Lung (tissue), 12 donors: ENCODE data around the gene CD248. TPM values are rescaled to one million over a fixed set of nuclear protein-coding genes. Genes with fewer than 3 reads are reported as not detected.

Experiments
- ATAC-seq: fragments of 200-7000 bp; cut with Tn5 transposase; one replicate; pipeline ENCODE4 v1.9.1; 2020; ENCODE audit warnings: moderate number of reproducible peaks; ENCODE audit not compliant: insufficient read depth, low FRiP score
- DNase-seq, 3 donors: peaks; one replicate each; pipeline ENCODE4 v3.0.0-alpha.2; 2013 to 2017
- H3K27ac ChIP-seq, 2 donors: one replicate each; pipeline ENCODE4 v1.5.1; 2013; ENCODE audit warnings: mild to moderate bottlenecking in 2 of 2, moderate library complexity in 2 of 2, control low read depth in 1 of 2, inconsistent platforms in 1 of 2, low read depth in 1 of 2, low read length in 1 of 2
- H3K27me3 ChIP-seq, 3 donors: one replicate each; pipeline ENCODE4 v1.5.1; 2013; ENCODE audit warnings: low read length in 2 of 3; ENCODE audit not compliant: control insufficient read depth in 3 of 3, insufficient read depth in 3 of 3
- H3K36me3 ChIP-seq, 4 donors: one replicate each; pipeline ENCODE4 v1.5.1; 2013; ENCODE audit warnings: low read length in 4 of 4, mild to moderate bottlenecking in 1 of 4, moderate library complexity in 1 of 4; ENCODE audit not compliant: control insufficient read depth in 4 of 4, insufficient read depth in 4 of 4
- H3K4me1 ChIP-seq, 5 donors: one replicate each; pipeline ENCODE4 v1.5.1; 2013; ENCODE audit warnings: low read length in 5 of 5, mild to moderate bottlenecking in 2 of 5, moderate library complexity in 1 of 5; ENCODE audit not compliant: control insufficient read depth in 5 of 5, insufficient read depth in 5 of 5
- H3K4me3 ChIP-seq: one replicate; pipeline ENCODE4 v1.5.1; 2013; ENCODE audit warnings: mild to moderate bottlenecking, control low read depth, moderate library complexity
- H3K9ac ChIP-seq, 2 donors: one replicate each; pipeline ENCODE4 v1.5.1; 2013; ENCODE audit warnings: low read length in 2 of 2, control low read depth in 1 of 2; ENCODE audit not compliant: insufficient read depth in 1 of 2
- H3K9me3 ChIP-seq, 4 donors: one replicate each; pipeline ENCODE4 v1.5.1; 2013; ENCODE audit warnings: low read length in 3 of 4, mild to moderate bottlenecking in 1 of 4, moderate library complexity in 1 of 4; ENCODE audit not compliant: control insufficient read depth in 4 of 4, insufficient read depth in 3 of 4
- WGBS, 2 donors: extraction: QIAGEN DNeasy Blood & Tissue Kit; methylation state at CpG; one replicate each; pipeline ENCODE4 v1.1.7; 2013; 5-methylcytosine and 5-hydroxymethylcytosine counted together
- polyA plus RNA-seq, 2 donors: library from polyadenylated mRNA; stranded (reverse); fragments of 200-250 nt; gene quantifications; one replicate each; pipeline ENCODE4 v1.2.1, GENCODE V29; 2013
- total RNA-seq, 2 donors: library from RNA; depleted of rRNA in 1 of 2; stranded (reverse); fragments of >200 nt in 1 of 2; gene quantifications; one replicate each; pipeline ENCODE4 v1.2.1, GENCODE V29; 2014 to 2021
- TF ChIP-seq, protein P1 (sequence below): IDR thresholded peaks from 2 replicates; pipeline ENCODE4 v1.5.1; 2012; ENCODE audit warnings: mild to moderate bottlenecking; ENCODE audit errors: control extremely low read depth, extremely low read depth
- donor health status: control.
- donor health status: control.
- donor health status: Bipolar disorder and iron deficiency.
- donor health status: healthy.
- donor health status: DM: yes; HTN: yes; CAD: no.

Gene CD248
- total and polyA plus RNA-seq, 4 donors: 9.2 to 53.5 (median 23.0) TPM

DNA sequence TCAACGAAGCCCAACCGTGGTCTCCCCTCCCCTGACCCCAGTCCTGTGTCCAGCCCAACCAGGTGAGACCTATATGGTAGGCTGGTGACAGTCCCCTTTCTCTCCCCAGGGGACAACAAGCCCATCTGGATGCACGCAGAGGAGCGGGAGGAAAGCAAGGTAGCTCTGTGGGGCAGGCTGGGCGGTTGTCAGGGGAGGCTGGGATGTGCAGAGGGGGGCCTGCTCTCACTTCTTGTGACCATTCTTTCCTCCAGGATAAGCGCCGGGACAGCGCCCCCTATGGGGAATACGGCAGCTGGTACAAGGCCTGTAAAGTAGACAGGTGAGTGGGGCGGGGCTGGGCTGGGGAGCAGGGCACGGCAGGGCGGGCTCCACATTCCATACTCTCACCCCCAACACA is 51.9 kb downstream of the CD248 start:
- Histone ChIP-seq H3K36me3 (peaks cover 0 to 30% (median 19%) of the 10 kb centered on the region in 4 donors), H3K4me3 (no peak overlapping the region), H3K4me1 (peaks cover 0 to 13% (median 2%) of the 10 kb centered on the region in 5 donors), H3K27me3 (no peaks in the 10 kb centered on the region), H3K27ac (no peak overlapping the region), H3K9me3 (no peaks in the 10 kb centered on the region), H3K9ac (no peak overlapping the region)
- WGBS, 2 donors: 75 to 83% methylated on average over 12 of the region's 12 CpGs
- TF ChIP-seq, protein P1, sequence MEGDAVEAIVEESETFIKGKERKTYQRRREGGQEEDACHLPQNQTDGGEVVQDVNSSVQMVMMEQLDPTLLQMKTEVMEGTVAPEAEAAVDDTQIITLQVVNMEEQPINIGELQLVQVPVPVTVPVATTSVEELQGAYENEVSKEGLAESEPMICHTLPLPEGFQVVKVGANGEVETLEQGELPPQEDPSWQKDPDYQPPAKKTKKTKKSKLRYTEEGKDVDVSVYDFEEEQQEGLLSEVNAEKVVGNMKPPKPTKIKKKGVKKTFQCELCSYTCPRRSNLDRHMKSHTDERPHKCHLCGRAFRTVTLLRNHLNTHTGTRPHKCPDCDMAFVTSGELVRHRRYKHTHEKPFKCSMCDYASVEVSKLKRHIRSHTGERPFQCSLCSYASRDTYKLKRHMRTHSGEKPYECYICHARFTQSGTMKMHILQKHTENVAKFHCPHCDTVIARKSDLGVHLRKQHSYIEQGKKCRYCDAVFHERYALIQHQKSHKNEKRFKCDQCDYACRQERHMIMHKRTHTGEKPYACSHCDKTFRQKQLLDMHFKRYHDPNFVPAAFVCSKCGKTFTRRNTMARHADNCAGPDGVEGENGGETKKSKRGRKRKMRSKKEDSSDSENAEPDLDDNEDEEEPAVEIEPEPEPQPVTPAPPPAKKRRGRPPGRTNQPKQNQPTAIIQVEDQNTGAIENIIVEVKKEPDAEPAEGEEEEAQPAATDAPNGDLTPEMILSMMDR: no peak
- no peak for DNase-seq
- no peak for ATAC-seq

Other genes with a start within 250 kb of the CD248 start
- 10 to 100 TPM; 42.8 to 48.8 TPM for gene PACS1, start 246.8 kb downstream of the CD248 start, total RNA-seq
- gene PACS1, start 246.8 kb downstream of the CD248 start, polyA plus RNA-seq: 10 to 100 TPM; 22.2 to 26.6 TPM
- 10 to 100 TPM in 1 of 2 donors, 1 to 10 TPM in 1; 8.5 to 30.8 TPM for gene KLC2, start 59.3 kb downstream of the CD248 start, total RNA-seq
- 10 to 100 TPM; 17.8 to 34.2 TPM for gene KLC2, start 59.3 kb downstream of the CD248 start, polyA plus RNA-seq
- 100 to 1,000 TPM in 1 of 2 donors, 10 to 100 TPM in 1; 78.6 to 162 TPM for gene RAB1B, start 48.4 kb downstream of the CD248 start, total RNA-seq
- gene RAB1B, start 48.4 kb downstream of the CD248 start, polyA plus RNA-seq: 100 to 1,000 TPM; 174 to 203 TPM
- gene CNIH2, start 38.9 kb downstream of the CD248 start, total RNA-seq: 1 to 10 TPM; 1.1 to 3.4 TPM
- gene CNIH2, start 38.9 kb downstream of the CD248 start, polyA plus RNA-seq: 1 to 10 TPM; 1.1 to 2.0 TPM
- 100 to 1,000 TPM in 1 of 2 donors, 10 to 100 TPM in 1; 46.6 to 123 TPM for gene YIF1A, start 27.9 kb downstream of the CD248 start, total RNA-seq
- 100 to 1,000 TPM; 105 to 128 TPM for gene YIF1A, start 27.9 kb downstream of the CD248 start, polyA plus RNA-seq
- gene TMEM151A, start 25.1 kb downstream of the CD248 start, total RNA-seq: under 1 TPM; 0.23 to 0.28 TPM
- gene TMEM151A, start 25.1 kb downstream of the CD248 start, polyA plus RNA-seq: under 1 TPM; 0.09 to 0.91 TPM
- gene RIN1, start 19.4 kb upstream of the CD248 start, total RNA-seq: 10 to 100 TPM in 1 of 2 donors, 1 to 10 TPM in 1; 1.9 to 15.1 TPM
- 10 to 100 TPM in 1 of 2 donors, 1 to 10 TPM in 1; 6.9 to 12.4 TPM for gene RIN1, start 19.4 kb upstream of the CD248 start, polyA plus RNA-seq
- gene BRMS1, start 28.1 kb upstream of the CD248 start, total RNA-seq: 10 to 100 TPM; 23.7 to 38.0 TPM
- 10 to 100 TPM; 60.4 to 88.7 TPM for gene BRMS1, start 28.1 kb upstream of the CD248 start, polyA plus RNA-seq
- gene B4GAT1, start 30.6 kb upstream of the CD248 start, total RNA-seq: 10 to 100 TPM; 27.6 to 28.0 TPM
- gene B4GAT1, start 30.6 kb upstream of the CD248 start, polyA plus RNA-seq: 10 to 100 TPM; 18.2 to 20.3 TPM
- gene SLC29A2, start 54.7 kb upstream of the CD248 start, total RNA-seq: 10 to 100 TPM in 1 of 2 donors, 1 to 10 TPM in 1; 6.5 to 19.4 TPM
- 10 to 100 TPM; 13.1 to 14.3 TPM for gene SLC29A2, start 54.7 kb upstream of the CD248 start, polyA plus RNA-seq
- under 1 TPM; 0.06 to 0.09 TPM for gene NPAS4, start 104.0 kb upstream of the CD248 start, total RNA-seq
- under 1 TPM; 0.07 to 0.14 TPM for gene NPAS4, start 104.0 kb upstream of the CD248 start, polyA plus RNA-seq
- 10 to 100 TPM; 32.7 to 46.6 TPM for gene MRPL11, start 121.8 kb upstream of the CD248 start, total RNA-seq
- 10 to 100 TPM; 35.8 to 56.8 TPM for gene MRPL11, start 121.8 kb upstream of the CD248 start, polyA plus RNA-seq
- gene PELI3, start 149.9 kb upstream of the CD248 start, total RNA-seq: 10 to 100 TPM in 1 of 2 donors, 1 to 10 TPM in 1; 4.9 to 12.6 TPM
- 1 to 10 TPM; 6.1 to 8.9 TPM for gene PELI3, start 149.9 kb upstream of the CD248 start, polyA plus RNA-seq
- 10 to 100 TPM; 25.5 to 76.3 TPM for gene DPP3, start 163.4 kb upstream of the CD248 start, total RNA-seq
- 10 to 100 TPM; 25.4 to 63.9 TPM for gene DPP3, start 163.4 kb upstream of the CD248 start, polyA plus RNA-seq
- 10 to 100 TPM; 41.4 to 75.6 TPM for gene BBS1, start 193.6 kb upstream of the CD248 start, total RNA-seq
- gene BBS1, start 193.6 kb upstream of the CD248 start, polyA plus RNA-seq: 10 to 100 TPM; 12.5 to 17.3 TPM
- gene ZDHHC24, start 229.0 kb upstream of the CD248 start, total RNA-seq: 10 to 100 TPM in 1 of 2 donors, 1 to 10 TPM in 1; 6.8 to 21.6 TPM
- gene ZDHHC24, start 229.0 kb upstream of the CD248 start, polyA plus RNA-seq: 10 to 100 TPM; 10.7 to 12.3 TPM
- gene ACTN3, start 229.9 kb upstream of the CD248 start, total RNA-seq: under 1 TPM in 1 of 2 donors, not detected in 1; 0.15 TPM
- under 1 TPM; 0.04 to 0.07 TPM for gene ACTN3, start 229.9 kb upstream of the CD248 start, polyA plus RNA-seq